ENCODE measurements around the gene VSX1. TPM values are rescaled to one million over a fixed set of nuclear protein-coding genes. Genes with fewer than 3 reads are reported as not detected.
A peak's percentile ranks its signal among the peaks of the same experiment; 100 is the strongest.

VSX1 gene
- total RNA-seq, 2 donors from 2014 or later = not detected

DNA sequence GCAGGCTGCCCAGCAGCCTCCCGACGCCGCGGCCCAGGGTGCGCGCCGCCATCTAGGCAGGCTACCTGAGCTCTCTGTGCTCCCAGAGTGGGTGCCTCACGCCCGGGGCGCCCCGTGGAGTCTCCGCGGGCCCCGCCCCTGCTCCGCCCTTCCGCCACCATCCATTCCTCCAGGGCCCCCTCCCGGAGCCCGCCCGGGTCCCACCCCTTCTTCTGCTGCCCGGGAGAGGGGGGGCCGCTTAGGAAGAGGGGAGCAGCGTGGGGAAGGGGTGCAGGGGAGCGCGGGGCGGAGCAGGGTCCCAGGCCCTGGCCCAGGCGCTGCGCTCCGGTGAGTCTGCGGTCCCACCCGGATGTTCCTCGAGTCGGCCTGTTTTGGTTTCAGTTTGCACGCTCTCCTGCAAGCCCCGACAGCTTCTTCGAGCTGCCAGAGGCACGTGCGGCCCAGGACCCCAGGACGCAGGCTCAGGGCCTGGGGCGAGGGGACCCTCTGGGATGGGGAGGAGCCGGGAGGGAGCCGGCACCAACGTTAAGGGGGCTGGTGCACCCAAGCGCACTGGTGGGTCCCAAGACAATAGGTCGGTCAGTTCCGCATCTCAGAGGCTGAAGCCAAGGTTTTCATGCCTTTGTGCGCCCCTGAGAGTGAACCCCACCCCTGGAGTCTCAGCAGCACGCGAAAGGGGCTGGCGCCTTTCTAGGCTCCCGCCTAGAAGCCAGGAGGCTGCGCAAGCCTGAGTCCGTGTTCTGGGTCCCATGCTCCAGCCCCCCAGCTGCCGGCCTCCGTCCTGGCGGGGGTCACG is 23.7 kb downstream of the VSX1 start, which contains the start of gene ACSS1:
Gene ACSS1 (minus strand): TSS at position 89 of the 796 bp plus-strand sequence. CDS start 37 bp downstream, at position 52.
- H3K9ac ChIP-seq (ENCODE audit: extremely low read depth, low read length, poor library complexity, severe bottlenecking) = no peak within 1 kb of the TSS
- H3K4me1 ChIP-seq (ENCODE audit: control insufficient read depth, insufficient read depth, low read length) = no peaks in the 10 kb centered on the region
- peak within 1 kb of the TSS; percentile 49 for H3K4me3 ChIP-seq (ENCODE audit: low read length)
- peaks cover 98% of the 10 kb centered on the region for H3K27me3 Mint-ChIP-seq (ENCODE audit: insufficient read depth)
- TF ChIP-seq, protein P1, sequence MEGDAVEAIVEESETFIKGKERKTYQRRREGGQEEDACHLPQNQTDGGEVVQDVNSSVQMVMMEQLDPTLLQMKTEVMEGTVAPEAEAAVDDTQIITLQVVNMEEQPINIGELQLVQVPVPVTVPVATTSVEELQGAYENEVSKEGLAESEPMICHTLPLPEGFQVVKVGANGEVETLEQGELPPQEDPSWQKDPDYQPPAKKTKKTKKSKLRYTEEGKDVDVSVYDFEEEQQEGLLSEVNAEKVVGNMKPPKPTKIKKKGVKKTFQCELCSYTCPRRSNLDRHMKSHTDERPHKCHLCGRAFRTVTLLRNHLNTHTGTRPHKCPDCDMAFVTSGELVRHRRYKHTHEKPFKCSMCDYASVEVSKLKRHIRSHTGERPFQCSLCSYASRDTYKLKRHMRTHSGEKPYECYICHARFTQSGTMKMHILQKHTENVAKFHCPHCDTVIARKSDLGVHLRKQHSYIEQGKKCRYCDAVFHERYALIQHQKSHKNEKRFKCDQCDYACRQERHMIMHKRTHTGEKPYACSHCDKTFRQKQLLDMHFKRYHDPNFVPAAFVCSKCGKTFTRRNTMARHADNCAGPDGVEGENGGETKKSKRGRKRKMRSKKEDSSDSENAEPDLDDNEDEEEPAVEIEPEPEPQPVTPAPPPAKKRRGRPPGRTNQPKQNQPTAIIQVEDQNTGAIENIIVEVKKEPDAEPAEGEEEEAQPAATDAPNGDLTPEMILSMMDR (conservative IDR thresholded peaks at IDR 0.05) = no peak
- no peaks in the 10 kb centered on the region for H3K36me3 Mint-ChIP-seq (ENCODE audit: low read depth)
- H3K4me3 Mint-ChIP-seq = peak within 1 kb of the TSS; percentile 48
- H3K9me3 Mint-ChIP-seq = no peaks in the 10 kb centered on the region
- H3K27ac Mint-ChIP-seq = no peak within 1 kb of the TSS
- H3K9me3 ChIP-seq (ENCODE audit: control insufficient read depth, low read length) = no peaks in the 10 kb centered on the region
- H3K36me3 ChIP-seq (ENCODE audit: control insufficient read depth, insufficient read depth, low read length) = no peaks in the 10 kb centered on the region
- peaks cover 3% of the 10 kb centered on the region for H3K4me1 Mint-ChIP-seq
- DNase-seq = peak; percentile 77
- H3K27ac ChIP-seq (ENCODE audit: low read depth, low read length) = no peak within 1 kb of the TSS
- H3K27me3 ChIP-seq (ENCODE audit: control insufficient read depth, insufficient read depth, low read length, poor library complexity, severe bottlenecking) = peaks cover 100% of the 10 kb centered on the region
- 14 to 26% methylated on average over 14 to 56 of the region's 56 CpGs for WGBS, 2 experiments (ENCODE audit: insufficient coverage in 1 of 2, insufficient read length in 1 of 2)

DNA sequence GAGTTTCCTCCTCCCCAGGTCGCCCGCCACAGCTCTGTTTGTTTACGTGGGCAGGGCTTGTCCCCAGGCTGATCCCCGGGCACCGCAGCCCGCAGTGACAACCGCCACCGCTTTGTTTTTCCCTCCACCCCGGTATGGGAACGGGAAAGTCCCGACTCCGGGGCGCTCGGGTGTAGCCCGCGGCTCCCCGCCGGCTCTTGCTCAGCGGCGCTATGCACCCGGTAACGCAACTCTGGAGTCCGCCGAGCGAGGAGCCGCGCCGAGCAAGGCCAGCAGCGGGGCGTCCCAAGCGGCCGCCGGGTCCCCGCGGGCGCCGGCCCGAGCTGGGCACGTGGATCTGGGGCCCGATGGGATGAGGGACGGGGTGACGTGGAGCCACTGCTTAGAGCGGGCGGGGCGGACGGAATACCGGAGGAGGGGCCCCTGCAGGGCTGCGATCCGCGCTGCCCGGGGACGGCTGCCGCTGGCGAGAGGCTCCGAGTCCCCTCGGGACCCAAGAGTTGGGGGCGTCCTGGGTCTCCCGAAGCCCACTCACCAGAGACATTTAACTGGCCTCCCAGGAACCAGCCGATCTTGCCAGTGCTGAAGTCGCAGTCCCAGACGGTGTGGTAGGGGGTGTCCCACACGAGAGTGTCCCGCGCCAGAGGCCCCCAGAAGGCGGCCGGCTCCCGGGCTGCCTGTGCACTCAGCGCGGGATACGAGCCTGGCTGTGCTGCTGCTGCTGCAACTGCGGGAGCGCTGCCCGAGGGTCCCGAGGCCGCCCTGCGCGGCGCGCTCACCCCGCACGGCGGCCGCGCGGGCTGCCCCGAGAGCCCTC is 24.5 kb downstream of the VSX1 start:
- Histone ChIP-seq H3K9me3 (ENCODE audit: control insufficient read depth, low read length) (no peaks in the 10 kb centered on the region), H3K9ac (ENCODE audit: extremely low read depth, low read length, poor library complexity, severe bottlenecking) (no peak overlapping the region), H3K27me3 (ENCODE audit: control insufficient read depth, insufficient read depth, low read length, poor library complexity, severe bottlenecking) (peaks cover 100% of the 10 kb centered on the region), H3K27ac (ENCODE audit: low read depth, low read length) (no peak overlapping the region), H3K4me1 (ENCODE audit: control insufficient read depth, insufficient read depth, low read length) (no peaks in the 10 kb centered on the region), H3K4me3 (ENCODE audit: low read length) (peak overlapping the region; percentile 49), H3K36me3 (ENCODE audit: control insufficient read depth, insufficient read depth, low read length) (no peaks in the 10 kb centered on the region)
- TF ChIP-seq, protein P1 (conservative IDR thresholded peaks at IDR 0.05) = no peak
- Mint-ChIP-seq H3K4me3 (peak overlapping the region; percentile 48), H3K27me3 (ENCODE audit: insufficient read depth) (peaks cover 98% of the 10 kb centered on the region), H3K36me3 (ENCODE audit: low read depth) (no peaks in the 10 kb centered on the region), H3K4me1 (peaks cover 3% of the 10 kb centered on the region), H3K27ac (no peak overlapping the region), H3K9me3 (no peaks in the 10 kb centered on the region)
- peak; percentile 77 for DNase-seq
- WGBS, 2 experiments (ENCODE audit: insufficient coverage in 1 of 2, insufficient read length in 1 of 2) = 0 to 2% methylated on average over 10 to 86 of the region's 86 CpGs

DNA sequence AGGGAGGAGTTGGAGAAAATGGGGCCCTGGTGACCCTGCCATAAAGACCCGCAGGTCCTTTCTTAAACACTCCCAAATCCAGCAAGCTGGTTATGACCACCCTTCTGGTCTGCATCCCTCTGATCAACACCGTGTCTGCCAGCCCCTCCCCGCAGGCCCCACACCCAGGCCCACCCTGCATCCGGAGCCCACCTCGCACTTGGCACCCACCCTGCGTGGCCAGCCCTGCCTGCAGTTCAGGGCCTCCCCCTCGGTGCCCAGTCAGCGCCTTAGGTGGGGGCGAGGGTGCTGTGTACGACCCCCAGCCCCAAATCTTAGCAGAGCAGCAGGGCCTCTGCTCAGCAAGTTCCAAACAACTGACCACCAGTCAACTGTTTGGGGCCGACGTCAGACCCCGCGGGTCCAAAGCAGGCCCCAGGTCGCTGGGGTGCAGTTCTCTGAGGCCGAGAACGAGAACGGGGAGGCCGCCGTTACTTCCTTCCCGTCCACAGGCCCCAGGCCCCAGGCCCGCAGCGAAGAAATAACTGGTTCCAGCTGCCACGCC is 25.2 kb downstream of the VSX1 start:
- no peak overlapping the region for H3K27ac ChIP-seq (ENCODE audit: low read depth, low read length)
- DNase-seq = no peak
- Mint-ChIP-seq H3K9me3 (no peaks in the 10 kb centered on the region), H3K4me1 (peaks cover 3% of the 10 kb centered on the region), H3K4me3 (peak overlapping the region; percentile 48), H3K36me3 (ENCODE audit: low read depth) (no peaks in the 10 kb centered on the region), H3K27ac (no peak overlapping the region), H3K27me3 (ENCODE audit: insufficient read depth) (peaks cover 98% of the 10 kb centered on the region)
- TF ChIP-seq, protein P1 (conservative IDR thresholded peaks at IDR 0.05) = no peak
- H3K4me3 ChIP-seq (ENCODE audit: low read length) = peak overlapping the region; percentile 49
- no peaks in the 10 kb centered on the region for H3K4me1 ChIP-seq (ENCODE audit: control insufficient read depth, insufficient read depth, low read length)
- H3K9me3 ChIP-seq (ENCODE audit: control insufficient read depth, low read length) = no peaks in the 10 kb centered on the region
- no peaks in the 10 kb centered on the region for H3K36me3 ChIP-seq (ENCODE audit: control insufficient read depth, insufficient read depth, low read length)
- no peak overlapping the region for H3K9ac ChIP-seq (ENCODE audit: extremely low read depth, low read length, poor library complexity, severe bottlenecking)
- peaks cover 100% of the 10 kb centered on the region for H3K27me3 ChIP-seq (ENCODE audit: control insufficient read depth, insufficient read depth, low read length, poor library complexity, severe bottlenecking)
- WGBS, 2 experiments (ENCODE audit: insufficient coverage in 1 of 2, insufficient read length in 1 of 2) = 34 to 44% methylated on average over 18 to 24 of the region's 24 CpGs

All from endodermal cell (in vitro differentiated cells).